GM23338 (cell line): ENCODE measurements around the gene KCTD18.

Source experiments
- EZH2 ChIP-seq: fragments of 200-600 bp; sonication (generic); IDR thresholded peaks from one replicate; pipeline ENCODE4 v1.8.0; 2017; ENCODE audit warnings: antibody characterized with exemption, mild to moderate bottlenecking, low read depth; ENCODE audit not compliant: unreplicated experiment
- POLR2AphosphoS5 ChIP-seq: IDR thresholded peaks from 2 replicates; pipeline ENCODE4 v1.6.1; 2016; ENCODE audit warnings: antibody characterized with exemption, low read depth
- TF ChIP-seq, protein P1 (sequence below), 2 experiments: fragments of 200-600 bp in 1 of 2; sonication (generic) in 1 of 2; conservative IDR thresholded peaks; 2 replicates each; pipeline versions ENCODE4 v1.5.1 to v1.6.1; 2016 to 2017; ENCODE audit warnings: antibody characterized with exemption in 2 of 2, low read depth in 2 of 2, mild to moderate bottlenecking in 2 of 2, moderate library complexity in 1 of 2

DNA sequence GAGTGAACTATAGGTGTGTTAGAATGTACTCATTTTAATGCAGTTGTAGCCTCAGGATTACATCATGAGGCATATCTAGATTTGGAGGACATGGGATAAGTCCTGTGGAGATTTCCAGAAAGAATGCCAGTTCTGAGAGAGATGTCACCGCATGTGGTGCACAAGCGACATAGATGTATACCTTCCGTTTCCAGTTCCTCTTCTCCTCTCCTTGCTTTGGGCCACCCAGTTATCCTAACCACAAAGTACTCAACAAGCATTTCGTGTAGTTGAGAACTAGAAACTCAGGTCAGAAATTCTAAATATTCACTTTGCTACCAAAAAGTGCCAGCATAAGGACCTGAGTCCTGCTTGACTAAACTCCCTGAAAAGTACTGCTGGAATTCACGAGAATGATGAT is 66.5 kb downstream of the KCTD18 start:
- TF ChIP-seq, protein P1, sequence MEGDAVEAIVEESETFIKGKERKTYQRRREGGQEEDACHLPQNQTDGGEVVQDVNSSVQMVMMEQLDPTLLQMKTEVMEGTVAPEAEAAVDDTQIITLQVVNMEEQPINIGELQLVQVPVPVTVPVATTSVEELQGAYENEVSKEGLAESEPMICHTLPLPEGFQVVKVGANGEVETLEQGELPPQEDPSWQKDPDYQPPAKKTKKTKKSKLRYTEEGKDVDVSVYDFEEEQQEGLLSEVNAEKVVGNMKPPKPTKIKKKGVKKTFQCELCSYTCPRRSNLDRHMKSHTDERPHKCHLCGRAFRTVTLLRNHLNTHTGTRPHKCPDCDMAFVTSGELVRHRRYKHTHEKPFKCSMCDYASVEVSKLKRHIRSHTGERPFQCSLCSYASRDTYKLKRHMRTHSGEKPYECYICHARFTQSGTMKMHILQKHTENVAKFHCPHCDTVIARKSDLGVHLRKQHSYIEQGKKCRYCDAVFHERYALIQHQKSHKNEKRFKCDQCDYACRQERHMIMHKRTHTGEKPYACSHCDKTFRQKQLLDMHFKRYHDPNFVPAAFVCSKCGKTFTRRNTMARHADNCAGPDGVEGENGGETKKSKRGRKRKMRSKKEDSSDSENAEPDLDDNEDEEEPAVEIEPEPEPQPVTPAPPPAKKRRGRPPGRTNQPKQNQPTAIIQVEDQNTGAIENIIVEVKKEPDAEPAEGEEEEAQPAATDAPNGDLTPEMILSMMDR (conservative IDR thresholded peaks at IDR 0.05; ENCODE audit: low read depth in 2 of 2): no peak
- TF ChIP-seq POLR2AphosphoS5 (no peak), EZH2 (no peak)
